GOT3 (cell line): ENCODE data around the gene CAMK1D.
"Not testable (repeated sequence)": the region's sequence is repeated elsewhere in the genome, so short reads cannot be mapped to it uniquely, and the experiment has no call there.

Experiments
- DNase-seq: peaks from one replicate; lab custom pipeline; 2025; ENCODE audit warnings: mixed read lengths; lab: John Stamatoyannopoulos, UW

The CAMK1D gene

GRCh38 chr10:12700557-12700874 lies 351.2 kb downstream of the CAMK1D start:
- no peak for DNase-seq

GRCh38 chr10:12701696-12702095 lies 352.3 kb downstream of the CAMK1D start:
- no peak for DNase-seq

- no peak for DNase-seq
Measured at GRCh38 chr10:12702215-12702770, 352.9 kb downstream of the CAMK1D start.

- DNase-seq: no peak
Measured at GRCh38 chr10:12703126-12703525, 353.8 kb downstream of the CAMK1D start.

- DNase-seq: no peak
Measured at GRCh38 chr10:12703813-12704212, 354.5 kb downstream of the CAMK1D start.

GRCh38 chr10:12704488-12704887 lies 355.1 kb downstream of the CAMK1D start:
- no peak for DNase-seq

- no peak for DNase-seq
Measured at GRCh38 chr10:12705943-12706342, 356.6 kb downstream of the CAMK1D start.

GRCh38 chr10:12707461-12708185 lies 358.3 kb downstream of the CAMK1D start:
- no peak for DNase-seq

- DNase-seq: no peak
Measured at GRCh38 chr10:12709000-12709401, 359.7 kb downstream of the CAMK1D start.

- DNase-seq: no peak
Measured at GRCh38 chr10:12709521-12709963, 360.2 kb downstream of the CAMK1D start.

GRCh38 chr10:12710157-12710556 lies 360.8 kb downstream of the CAMK1D start:
- DNase-seq: no peak

- peak; percentile 48 for DNase-seq
Measured at GRCh38 chr10:12710594-12711349, 361.4 kb downstream of the CAMK1D start.

- DNase-seq: no peak
Measured at GRCh38 chr10:12711350-12711708, 362.0 kb downstream of the CAMK1D start.

- DNase-seq: no peak
Measured at GRCh38 chr10:12712293-12712983, 363.1 kb downstream of the CAMK1D start.

- DNase-seq: not testable (repeated sequence)
Measured at GRCh38 chr10:12712984-12713316, 363.6 kb downstream of the CAMK1D start.

GRCh38 chr10:12716042-12716441 lies 366.7 kb downstream of the CAMK1D start:
- no peak for DNase-seq

- no peak for DNase-seq
Measured at GRCh38 chr10:12717981-12718707, 368.8 kb downstream of the CAMK1D start.

GRCh38 chr10:12719365-12719764 lies 370.0 kb downstream of the CAMK1D start:
- no peak for DNase-seq

- DNase-seq: no peak
Measured at GRCh38 chr10:12720217-12720981, 371.1 kb downstream of the CAMK1D start.

GRCh38 chr10:12721334-12721733 lies 372.0 kb downstream of the CAMK1D start:
- DNase-seq: no peak

- no peak for DNase-seq
Measured at GRCh38 chr10:12723220-12723619, 373.9 kb downstream of the CAMK1D start.
